ENCODE results near the gene CHID1.

The CHID1 gene

DNA sequence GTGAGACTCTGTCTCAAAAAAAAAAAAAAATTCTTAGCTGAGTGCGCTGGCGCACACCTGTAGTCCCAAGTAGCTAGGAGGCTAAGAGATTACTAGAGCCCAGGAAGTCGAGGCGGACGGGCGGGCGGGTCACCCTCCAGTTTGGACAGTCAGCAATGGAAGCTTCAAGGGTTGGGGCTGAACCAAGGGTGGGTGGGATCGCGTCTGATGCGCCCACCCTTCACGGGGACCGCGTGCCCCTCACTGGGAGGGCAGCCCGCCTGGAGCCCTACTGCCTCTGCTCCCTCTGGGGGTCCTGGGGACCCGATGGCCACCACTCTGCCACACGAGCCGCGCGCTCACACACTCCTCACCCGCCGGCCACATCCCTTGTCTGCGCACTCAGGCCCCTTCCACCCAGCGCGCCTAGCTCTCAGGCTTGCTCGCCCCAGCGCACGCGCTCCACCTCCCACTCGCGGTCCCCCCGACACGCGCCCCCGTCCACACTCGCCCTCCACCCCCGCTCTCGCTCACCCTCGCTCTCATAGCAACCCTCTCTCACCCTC lies 494 bp downstream of the CHID1 start:
- no peak for DNase-seq (ENCODE audit: low read depth)

DNA sequence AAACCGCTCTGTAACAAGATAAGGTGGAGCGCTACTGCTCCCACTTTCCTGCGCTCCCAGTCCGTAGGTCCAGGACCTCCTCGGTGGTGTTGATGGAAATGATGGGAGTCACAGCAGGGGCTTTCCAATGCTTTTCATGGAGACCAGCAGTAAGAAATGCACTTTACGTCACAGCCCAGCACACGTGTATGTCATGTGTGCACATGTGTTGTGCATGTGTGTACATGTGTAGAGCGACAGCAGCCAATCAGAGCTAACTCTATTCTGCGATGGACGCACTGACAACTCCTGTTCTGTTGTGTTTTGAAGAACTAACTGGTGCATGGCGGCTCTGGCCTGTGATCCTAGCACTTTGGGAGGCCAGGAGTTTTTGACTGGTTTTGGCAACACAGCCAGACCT lies 1.2 kb downstream of the CHID1 start:
- no peak for DNase-seq (ENCODE audit: low read depth)

DNA sequence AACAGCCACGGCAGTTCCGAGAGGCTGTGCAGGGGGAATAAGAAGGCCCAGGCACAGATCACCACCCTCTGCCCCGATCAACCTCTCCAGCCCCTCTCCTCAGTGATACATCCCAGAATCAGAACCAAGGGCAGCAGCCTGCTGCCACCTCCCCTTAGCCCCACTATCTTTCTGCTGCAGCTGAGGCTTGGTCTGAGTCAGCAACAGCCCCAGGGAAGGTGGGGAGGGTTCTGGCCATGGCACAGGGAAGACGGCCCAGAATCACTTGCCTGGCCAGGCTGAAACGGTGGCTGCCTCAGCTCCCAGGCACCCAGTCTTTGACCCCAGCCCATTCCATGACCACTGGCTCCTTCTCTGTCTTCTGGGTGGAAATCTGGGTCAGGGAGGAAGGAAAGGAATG lies 2.3 kb downstream of the CHID1 start:
- DNase-seq (ENCODE audit: low read depth), result no peak

DNA sequence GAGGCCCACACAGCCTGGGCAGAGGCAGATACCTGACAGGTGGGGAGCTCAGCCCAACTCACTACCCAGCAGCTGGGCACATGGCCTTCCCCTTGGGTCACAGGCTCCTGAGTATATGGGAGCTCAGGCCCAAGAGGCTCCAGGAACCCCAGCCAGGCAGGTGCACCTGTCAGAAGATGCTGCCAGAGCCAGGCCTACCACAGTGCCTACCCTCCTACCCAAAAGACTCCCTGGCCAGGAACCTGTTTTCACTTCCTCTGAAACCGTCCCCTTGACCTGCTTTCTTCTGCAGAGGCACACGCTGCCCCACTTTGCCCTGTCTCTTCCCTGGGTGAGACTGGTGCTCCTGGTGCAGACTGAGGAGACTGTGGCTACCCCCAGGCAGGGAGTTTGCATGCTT lies 2.9 kb downstream of the CHID1 start:
- DNase-seq (ENCODE audit: low read depth), result no peak

DNA sequence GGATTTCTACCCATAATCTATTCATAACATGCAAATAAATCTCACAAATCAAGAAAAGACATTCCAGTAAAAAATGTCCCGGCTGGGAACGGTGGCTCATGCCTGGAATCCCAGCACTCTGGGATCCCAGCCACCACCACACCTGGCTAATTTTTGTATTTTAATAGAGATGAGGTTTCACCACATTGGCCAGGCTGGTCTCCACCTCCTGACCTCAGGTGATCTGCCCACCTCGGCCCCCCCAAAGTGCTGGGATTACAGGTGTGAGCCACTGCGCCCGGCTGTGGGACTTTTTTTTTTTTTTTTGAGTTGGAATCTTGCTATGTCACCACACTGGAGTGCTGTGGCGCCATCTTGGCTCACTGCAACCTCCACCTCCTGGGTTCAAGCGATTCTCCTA lies 4.7 kb downstream of the CHID1 start:
- DNase-seq (ENCODE audit: low read depth), result no peak

DNA sequence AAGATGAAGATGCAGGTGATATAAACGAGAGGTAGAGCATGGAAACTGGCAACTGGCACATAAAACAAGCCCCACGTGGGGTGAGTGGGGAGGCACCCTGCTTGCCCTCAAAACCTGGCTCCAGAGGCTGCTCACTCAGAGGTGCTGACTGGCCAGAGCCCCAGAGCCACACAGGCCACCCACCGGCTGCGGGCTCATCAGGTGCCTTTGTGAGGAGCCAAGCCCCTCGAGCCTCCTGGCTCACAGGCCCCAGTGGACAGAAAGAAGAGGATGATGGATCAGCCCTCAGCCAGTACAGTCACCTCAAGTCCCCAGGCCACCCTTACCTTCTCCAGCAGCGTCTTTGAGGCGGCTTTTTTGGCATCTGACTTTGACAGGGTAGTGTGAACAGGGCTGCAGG lies 6.2 kb downstream of the CHID1 start:
- DNase-seq (ENCODE audit: low read depth), result no peak

DNA sequence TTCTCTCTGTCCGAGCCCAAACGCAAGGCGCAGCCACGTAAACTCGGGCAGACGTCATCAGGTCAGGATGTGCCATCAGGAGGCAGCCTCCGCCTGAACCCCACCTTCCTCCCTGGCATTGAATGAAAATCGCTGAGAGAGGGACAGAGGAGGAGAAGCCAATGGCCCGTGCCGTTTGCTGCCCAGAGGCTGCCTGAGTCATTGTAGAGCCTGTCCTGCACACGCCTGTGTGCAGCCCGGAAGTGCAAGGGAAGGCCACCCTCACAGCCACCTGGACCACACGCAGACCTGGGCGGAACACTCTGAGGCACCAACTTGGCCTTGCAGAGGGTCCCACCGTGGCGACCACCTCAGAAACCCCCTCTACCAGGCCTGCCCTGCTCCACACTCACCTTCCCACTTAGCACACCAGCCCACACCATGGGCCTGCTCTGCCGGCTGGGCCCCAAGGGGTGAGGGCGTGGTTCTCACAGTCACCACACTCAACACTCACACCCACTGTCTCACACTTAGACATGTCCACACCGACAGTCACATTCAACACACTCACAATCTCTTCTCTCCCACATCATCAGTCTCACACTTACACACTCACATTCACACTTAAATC lies 9.1 kb downstream of the CHID1 start:
- DNase-seq (ENCODE audit: low read depth), result no peak

DNA sequence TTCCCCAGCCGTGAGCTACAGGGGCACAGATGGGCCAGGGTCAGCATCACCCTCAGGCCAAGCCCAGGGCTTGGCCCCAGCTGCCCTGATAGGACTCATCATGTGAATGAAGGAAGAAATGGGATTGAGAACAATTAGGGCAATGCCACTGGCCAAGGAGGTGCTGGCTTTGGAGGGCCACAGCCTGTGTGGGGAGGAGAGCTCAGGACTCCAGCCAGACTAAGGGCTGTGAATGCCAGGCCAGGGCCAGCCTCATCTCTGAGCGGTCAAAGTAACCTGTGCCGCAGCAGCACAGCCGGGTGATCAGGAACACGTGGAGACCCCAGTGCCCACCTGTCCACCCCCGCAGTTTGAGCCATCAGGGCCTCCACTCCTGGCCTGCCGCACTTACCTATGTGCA lies 10.1 kb downstream of the CHID1 start:
- DNase-seq (ENCODE audit: low read depth), result no peak

DNA sequence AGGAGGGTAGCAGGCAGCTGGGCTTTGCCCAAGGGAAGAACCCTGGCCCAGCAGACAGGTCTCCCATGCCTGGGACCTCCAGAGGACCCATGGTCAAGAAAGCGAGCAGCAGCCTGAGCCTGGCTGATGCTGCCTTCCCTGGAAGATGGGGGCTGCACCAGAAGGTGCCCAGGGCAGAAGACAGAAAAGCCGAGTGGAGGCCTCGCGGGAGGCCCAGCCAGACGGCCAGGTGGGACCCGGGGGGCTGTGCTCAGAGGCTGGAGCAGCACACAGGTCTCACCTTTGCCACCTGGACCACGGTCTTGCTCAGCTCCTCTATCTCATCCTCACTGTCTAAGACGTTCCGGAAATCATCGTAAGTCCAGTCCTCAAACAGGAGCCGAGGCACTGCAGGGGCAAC lies 10.9 kb downstream of the CHID1 start:
- no peak for DNase-seq (ENCODE audit: low read depth)

DNA sequence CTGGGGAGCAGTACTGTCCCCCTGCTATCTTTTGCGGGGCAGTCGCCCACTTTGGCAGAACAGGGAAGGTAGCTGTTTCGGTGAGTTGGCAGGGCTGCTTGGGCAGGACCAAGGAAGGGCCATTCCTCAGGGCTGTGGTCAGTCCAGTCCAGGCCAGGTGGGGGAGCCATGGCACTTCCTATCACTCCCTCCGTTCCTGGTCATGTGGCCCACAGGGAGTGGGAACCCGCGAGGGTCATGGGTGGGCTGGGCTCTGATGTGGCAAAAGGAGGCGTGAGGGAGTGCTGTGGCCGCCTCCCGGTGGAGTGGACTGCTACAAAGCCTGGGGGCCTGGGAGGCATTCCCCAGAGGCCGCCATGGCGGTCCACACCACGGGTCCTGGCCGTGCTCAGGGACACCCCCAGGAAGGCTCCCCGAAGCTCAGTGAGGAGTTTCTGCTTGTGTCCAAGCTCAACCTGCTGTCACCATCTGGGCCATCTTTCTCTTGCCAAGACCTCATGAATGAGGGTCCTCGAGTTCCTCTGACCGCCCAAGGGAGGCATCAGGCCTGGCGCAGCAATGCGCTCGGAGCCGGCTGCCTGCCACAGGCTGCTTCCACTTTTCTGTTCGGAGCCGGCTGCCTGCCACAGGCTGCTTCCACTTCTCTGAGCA lies 11.9 kb downstream of the CHID1 start:
- no peak for DNase-seq (ENCODE audit: low read depth)

DNA sequence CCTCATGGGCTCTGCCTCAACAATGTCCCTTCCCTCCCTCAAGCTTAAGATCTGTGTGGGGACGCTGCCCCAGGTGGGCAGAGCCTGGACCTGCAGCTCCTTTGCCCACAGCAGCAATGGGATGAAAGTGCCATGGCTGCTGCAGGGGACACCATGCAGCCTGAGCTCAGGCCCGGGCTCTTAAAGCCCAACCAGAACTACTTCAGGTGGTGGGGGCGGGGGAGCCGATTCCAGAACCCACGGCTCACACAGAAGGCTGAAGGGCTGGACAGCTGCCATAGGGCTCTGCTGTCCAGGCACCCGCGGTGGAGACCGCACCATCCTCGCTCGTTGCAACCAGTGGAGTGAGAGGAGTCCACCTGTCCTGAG lies 12.5 kb downstream of the CHID1 start:
- DNase-seq (ENCODE audit: low read depth), result no peak

DNA sequence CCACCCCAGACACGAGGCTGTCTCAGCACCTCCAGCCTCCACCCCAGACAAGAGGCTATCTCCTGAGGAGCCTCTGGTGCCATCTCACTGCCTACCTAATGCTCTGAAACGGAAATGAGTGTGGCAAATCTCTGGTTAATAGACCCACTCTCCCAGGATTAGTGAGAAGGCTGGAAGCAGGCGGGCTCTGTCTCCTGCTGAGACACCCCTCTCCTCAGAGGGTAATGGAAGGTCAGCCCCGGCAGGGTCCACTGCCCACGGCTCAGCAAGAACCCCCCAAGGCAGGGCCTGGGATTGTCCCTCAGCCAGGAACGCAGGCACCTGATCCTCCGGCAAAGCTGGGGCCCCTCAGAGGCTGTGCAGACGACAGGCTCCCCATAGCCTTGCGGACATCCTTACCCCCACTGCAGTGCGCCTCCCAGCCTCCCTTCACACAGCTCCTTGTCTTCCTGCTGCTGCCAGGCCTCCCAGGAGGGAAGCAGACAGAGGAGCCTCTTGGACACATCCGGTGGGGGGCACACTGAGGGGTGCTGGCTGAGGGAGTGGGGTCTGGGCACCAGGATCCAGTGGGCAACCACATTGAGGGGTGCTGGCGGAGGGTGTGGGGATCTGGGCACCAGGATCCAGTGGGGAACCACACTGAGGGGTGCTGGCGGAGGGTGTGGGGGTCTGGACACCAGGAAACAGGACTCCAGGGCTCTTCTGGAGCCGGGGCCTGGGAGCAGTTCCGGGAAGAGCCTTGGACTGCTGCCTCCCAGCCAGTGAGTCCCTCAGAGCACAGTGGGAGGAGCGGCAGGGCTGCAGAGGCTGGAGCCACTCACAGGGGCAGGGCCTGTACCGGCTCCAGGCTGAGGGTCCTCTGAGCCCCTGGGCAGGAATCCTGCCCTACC lies 13.1 kb downstream of the CHID1 start:
- DNase-seq (ENCODE audit: low read depth), result no peak

DNA sequence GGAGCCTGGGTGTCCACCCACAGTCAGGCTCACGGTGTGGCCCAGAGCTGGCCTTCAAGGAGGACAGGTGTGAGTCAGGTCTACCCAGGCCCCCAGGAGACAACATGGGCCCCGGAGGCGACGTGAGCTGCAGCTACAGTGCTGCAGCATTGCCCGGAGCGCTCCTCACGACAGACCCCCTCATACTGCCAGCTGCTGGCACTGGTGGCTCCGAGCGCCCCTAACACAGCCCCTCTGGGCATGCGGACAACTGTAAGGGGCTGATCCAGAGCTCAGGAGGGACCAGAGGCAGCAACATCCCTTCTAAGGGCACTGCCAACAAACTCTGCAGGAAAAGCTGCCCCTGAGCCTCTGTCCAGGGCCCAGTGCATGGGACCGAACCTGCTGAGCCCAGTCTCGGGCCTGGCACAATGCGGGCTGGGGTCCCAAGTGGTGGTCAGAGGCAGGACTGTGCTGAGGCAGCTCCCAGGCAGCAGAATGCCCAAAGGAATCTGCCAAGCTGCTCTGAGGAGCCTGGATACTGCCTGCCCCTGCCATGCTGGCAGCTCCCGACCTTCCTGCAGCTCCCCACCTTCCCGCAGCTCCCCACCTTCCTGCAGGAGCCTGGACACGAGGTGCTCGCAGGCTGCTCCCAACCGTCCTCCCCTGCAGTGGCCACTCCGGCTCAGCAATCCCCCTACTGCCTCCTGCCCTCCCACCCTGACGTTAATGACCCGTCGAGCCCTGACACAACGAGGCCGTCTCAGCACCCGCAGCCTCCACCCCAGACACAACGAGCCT lies 15.1 kb downstream of the CHID1 start:
- no peak for DNase-seq (ENCODE audit: low read depth)

DNA sequence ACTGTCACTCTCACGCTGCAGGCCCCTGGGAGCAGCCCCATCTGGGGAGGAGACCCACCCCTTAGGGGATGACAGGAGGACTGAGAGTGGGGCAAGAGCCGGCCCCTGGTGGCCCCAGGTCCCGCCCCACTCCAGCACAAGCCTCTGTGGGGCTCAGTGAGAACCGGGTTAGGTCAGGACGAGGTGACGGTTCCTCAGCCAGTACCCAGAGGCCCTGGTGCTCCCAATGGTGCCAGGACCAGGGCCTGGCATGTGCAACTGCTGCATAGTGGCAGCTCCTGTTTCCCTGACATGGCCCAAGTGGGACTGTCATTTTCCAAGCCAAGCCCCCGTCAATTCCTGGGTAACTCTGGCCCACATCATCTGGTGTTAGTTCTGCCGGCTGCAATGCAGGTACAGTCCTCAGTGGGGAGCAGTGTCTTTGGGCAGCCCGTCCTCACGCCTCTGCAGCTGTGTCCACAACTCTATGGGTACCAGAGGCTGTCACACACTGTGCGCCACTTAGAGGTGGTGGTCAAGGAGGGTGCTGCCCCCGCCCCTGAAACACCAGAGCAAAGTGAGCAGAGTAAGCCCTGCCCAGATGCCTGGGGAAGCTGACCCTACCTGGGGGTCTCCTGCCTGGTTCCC lies 15.9 kb downstream of the CHID1 start:
- DNase-seq (ENCODE audit: low read depth), result no peak

DNA sequence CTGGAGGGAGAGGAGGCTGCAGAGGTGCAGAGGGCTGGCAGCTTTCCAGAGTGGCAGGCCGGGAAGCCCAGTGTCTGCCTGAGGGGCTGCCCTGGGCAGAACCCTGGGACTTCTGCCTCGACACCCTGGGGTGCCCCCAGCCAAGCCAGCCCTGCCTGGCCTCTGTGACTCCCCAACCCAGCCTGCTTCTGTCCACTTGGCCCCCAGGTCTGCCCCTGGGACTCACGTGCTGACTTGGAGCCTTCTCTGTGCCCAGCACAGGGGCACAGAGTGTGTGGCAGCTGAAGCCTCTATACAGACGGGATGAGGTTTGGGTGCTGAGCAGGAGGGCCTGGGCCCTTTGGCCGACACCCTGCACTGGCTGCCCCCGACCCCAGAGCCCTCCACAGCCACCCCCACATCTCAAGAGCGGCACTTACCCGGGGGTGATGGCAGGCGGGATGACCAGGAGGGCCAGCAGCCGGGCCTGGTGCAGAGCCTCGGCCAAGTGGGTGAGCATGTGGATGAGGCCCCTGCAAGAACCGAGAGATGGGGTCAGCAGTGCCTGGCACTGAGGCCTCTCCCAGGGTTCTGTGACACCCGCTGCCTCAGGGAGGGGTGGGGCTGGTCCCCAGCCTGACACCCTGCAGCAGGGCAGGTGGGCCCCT lies 17.5 kb downstream of the CHID1 start:
- DNase-seq (ENCODE audit: low read depth), result no peak

DNA sequence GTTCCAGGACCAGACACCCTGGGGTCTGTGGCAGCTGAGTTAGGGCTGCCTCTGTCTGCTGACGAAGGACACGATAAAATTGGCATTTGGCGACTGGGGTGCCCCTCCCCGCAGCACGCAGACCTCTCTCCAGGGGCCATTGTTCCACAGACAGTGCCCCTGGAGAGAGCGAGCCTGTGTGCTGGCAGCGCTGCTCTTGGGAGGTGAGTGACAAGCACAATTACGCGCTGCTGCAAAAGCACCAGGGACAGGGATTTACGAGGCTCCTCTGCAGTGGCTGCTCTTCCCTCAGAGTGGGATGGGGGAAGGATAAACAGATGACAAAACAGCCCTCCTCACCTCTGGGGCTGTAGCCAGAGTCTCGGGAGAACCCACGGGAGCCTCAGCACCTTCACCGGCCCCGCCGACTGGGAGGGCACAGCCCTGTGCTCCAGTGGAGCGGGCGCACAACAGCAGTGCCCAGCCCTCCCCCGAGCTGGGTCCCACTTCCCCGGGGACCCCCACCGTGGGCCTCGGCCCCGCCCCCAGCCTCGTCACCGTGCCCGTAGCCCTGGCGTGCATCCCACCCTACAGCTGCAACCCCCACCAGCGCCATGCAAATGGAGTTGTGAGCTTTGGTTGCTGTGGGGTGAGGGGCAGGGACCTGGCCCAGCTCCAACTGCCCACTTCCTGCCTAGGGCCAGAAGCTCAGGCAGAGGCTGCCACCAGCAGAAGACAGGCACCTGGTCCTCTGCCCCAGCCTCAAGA lies 19.6 kb downstream of the CHID1 start:
- no peak for DNase-seq (ENCODE audit: low read depth)

DNA sequence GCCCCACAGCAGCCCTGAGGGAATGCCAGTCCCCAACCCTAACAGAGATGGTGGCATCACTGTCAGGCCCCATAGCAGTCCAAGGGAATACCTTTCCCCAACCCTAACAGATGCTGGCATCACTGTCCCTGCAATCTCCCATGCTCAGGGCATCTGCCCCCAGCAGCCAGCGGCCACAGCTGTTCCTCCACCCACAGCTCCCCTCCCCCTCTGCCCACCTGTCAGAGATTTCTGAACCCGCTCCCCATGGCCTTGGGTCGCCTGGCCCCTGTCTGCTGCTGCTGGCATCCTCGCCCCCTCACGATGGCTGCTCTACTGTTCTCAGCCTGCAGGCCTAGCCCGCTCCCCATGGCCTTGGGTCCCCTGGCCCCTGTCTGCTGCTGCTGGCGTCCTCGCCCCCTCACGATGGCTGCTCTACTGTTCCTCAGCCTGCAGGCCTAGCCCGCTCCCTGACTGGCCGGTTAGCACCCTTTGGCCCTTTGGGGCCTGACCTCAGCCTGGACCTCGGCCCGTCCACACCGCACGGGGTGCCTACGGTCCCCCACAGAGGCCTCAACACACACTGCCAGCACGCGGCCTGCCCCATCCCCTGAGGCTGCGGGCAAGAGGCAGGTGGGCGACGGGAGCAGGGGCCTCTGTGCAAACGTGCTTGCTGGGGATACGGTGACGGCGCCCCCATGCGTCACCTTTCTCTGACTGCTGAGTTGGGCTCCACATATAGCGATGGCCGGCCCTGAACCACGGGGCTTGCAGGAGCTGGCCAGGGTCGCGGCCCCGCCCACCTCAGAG lies 20.7 kb downstream of the CHID1 start:
- DNase-seq (ENCODE audit: low read depth), result no peak

DNA sequence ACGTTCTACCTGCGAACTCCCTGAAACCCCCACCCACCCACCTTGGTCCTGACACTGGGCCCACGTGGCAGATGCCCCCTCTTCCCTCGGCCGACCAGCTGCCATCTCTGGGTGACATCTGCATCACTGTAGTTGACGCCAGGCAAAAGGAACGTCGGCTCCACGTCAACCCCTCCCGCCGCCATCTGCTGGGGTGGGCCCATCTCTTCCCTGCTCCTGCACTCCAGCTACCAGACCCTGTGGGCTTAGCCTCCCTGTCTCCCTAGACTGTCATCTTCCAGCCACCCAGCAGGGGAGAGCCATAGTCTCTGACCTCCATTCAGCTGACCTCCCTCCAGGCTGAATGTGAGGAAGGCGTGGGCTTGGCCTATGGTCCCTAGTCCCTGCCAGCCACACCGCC lies 21.4 kb downstream of the CHID1 start:
- DNase-seq (ENCODE audit: low read depth), result no peak

DNA sequence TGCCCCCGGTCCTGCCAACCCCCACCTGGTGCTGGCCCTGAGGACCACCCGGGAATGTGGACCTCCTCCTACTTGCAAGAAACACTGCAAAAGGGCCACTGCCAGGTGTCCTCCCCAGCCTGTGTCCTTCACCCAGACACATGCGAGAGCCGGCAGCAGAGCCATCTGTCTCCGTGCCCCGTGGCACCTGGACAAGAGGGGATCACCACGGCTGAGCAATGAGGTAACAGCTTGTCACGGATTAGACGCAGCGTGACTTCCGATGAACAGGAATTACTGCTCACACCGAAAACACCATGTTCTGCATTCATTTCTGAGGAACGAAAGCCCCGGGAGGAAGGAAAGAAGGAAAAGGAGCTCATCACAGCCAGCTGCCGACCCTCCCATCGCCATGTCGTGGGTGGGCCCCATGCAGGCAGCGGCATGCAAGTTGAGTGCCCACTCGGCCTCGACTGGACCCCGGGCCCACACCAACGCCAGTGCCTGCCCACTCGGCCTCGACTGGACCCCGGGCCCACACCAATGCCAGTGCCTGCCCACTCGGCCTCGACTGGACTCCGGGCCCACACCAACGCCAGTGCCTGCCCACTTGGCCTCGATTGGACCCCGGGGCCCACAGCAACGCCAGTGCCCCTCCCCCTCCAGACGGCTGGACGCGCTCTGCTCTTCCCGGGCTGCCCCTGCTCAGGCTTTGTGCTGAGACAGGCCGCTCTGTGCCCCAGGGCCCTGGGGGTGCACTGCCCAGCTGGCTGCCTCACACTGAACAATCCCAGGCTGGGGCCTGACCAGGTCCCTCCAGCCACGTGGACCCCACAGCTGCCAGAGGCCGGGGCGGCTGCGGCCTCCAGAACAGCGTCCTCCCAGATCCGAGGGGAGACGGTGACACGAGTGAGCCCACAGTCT lies 22.0 kb downstream of the CHID1 start:
- DNase-seq (ENCODE audit: low read depth), result no peak

Measured in T follicular helper cell (primary cell).